GM12878 (cell line): ENCODE measurements around the gene DAB2IP.

ENCODE experiments used
- ATF3 ChIP-seq: IDR thresholded peaks from 2 replicates; pipeline ENCODE4 v1.6.1; 2011; ENCODE audit warnings: low read depth, mild to moderate bottlenecking, low read length, moderate library complexity, borderline replicate concordance; ENCODE audit errors: extremely low read depth
- CREB1 ChIP-seq: IDR thresholded peaks from 2 replicates; pipeline ENCODE4 v1.6.1; 2012; ENCODE audit warnings: low read depth, mild to moderate bottlenecking, inconsistent platforms
- PBX3 ChIP-seq: IDR thresholded peaks from 2 replicates; pipeline ENCODE4 v1.6.1; 2011; ENCODE audit warnings: mild to moderate bottlenecking, low read depth, low read length, moderate library complexity; ENCODE audit not compliant: insufficient replicate concordance
- RCOR1 ChIP-seq: conservative IDR thresholded peaks from 2 replicates; pipeline ENCODE4 v1.6.1; 2012; ENCODE audit warnings: low read depth, low read length, improper control_type of control experiment
- SIX5 ChIP-seq: IDR thresholded peaks from 2 replicates; pipeline ENCODE4 v1.6.1; 2011; ENCODE audit warnings: mild to moderate bottlenecking, low read depth, low read length, moderate library complexity; ENCODE audit not compliant: severe bottlenecking

- TF ChIP-seq RCOR1, result no peak
- no peak for TF ChIP-seq ATF3
- TF ChIP-seq SIX5, result no peak
- TF ChIP-seq CREB1, result no peak
- TF ChIP-seq PBX3, result no peak
These were observed 63.4 kb downstream of the DAB2IP start for GRCh38 chr9:121714873-121715272.
